Erythroblast (primary cell): ENCODE data around the gene SMAD4.

Experiments
- GATA1 ChIP-seq: IDR thresholded peaks from 2 replicates; pipeline ENCODE4 v1.6.1; 2011; ENCODE audit warnings: low read depth, mild to moderate bottlenecking, control low read depth, low read length, moderate library complexity
- POLR2A ChIP-seq: IDR thresholded peaks from 2 replicates; pipeline ENCODE4 v1.6.1; 2011; ENCODE audit warnings: mild to moderate bottlenecking, low read length

DNA sequence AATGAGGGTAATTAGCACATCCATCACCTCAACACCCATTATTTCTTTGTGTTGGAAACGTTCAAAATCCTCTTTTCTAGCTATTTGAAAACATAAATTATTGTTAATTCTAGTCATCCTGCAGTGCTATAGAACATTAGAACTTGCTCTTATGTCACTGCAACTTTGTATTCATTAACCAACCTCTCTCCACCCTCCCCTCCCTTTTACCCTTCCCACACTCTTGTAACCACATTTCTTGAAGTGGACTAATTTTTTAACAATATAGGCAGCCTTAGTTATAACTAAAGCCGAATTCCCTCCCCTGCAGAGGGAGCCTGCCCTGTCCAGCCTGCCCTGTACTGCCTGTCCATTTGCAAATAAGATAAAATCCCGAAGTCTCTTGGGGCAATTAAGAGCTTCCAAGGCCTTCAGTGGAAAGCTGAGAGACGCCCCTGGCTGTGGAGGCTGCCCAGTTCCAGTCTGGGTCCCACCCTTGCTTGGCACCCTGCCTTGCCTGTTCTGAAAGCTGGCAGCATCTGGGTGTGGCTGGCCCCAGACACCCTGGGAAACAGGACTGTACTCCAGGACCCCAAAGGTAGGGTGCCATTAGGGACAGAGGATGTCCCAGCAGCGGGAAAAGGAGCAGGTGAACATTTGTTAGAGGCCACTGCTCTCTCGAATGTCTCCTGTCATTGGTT lies 102.4 kb downstream of the SMAD4 start:
- TF ChIP-seq POLR2A = no peak
- TF ChIP-seq GATA1 = no peak
